Measurements from ENCODE around the gene THTPA.

GRCh38 chr14:23520899-23521533, 35.1 kb upstream of the THTPA start:
- TF ChIP-seq GATA2 (IDR thresholded peaks at IDR 0.05; ENCODE audit: low read depth, low read length) (no peak), GATA3 (IDR thresholded peaks at IDR 0.05; ENCODE audit: low read depth, low read length) (no peak)
